Adrenal gland (tissue), 5 donors: Measurements from ENCODE around the gene DNAJC24.

Experiments used
- POLR2A ChIP-seq, 2 donors: fragments of 450-650 bp; IDR thresholded peaks; one replicate each; pipeline ENCODE4 v1.6.1; 2017; ENCODE audit warnings: antibody characterized with exemption in 2 of 2, mild to moderate bottlenecking in 2 of 2, moderate library complexity in 1 of 2
- TF ChIP-seq, protein P1 (sequence below), 6 experiments: fragments of 450-650 bp in 4 of 6; fragments of 200-600 bp in 2 of 6; sonication (generic) in 1 of 6; IDR thresholded peaks; 1 replicate in 5 of 6; 2 replicates in 1 of 6; pipeline versions ENCODE4 v1.5.1 to v1.8.0; 2016 to 2021; ENCODE audit warnings: antibody characterized with exemption in 6 of 6, mild to moderate bottlenecking in 2 of 6, moderate library complexity in 1 of 6
- donor health status: DM: no; HTN: no; CAD: no.

DNA sequence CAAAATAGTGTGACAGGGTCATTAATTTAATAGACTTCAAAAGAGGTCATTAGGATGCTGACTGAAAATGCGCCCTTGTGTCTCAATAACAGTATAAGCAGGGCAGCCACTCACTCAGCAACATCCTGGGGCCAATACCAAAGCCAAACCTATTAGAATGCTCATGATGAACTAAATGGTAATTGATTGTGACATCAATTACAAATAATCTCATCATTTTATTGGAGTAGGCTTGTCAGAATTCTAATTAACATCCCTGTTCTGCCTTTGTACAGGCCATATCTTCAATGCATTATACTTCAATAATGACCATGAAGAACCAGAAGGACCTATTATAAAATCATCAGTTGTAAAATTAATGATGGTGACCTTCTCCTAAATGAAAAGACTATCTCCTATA lies 64.2 kb downstream of the DNAJC24 start:
- no peak for TF ChIP-seq POLR2A (IDR thresholded peaks at IDR 0.05)
- TF ChIP-seq, protein P1, sequence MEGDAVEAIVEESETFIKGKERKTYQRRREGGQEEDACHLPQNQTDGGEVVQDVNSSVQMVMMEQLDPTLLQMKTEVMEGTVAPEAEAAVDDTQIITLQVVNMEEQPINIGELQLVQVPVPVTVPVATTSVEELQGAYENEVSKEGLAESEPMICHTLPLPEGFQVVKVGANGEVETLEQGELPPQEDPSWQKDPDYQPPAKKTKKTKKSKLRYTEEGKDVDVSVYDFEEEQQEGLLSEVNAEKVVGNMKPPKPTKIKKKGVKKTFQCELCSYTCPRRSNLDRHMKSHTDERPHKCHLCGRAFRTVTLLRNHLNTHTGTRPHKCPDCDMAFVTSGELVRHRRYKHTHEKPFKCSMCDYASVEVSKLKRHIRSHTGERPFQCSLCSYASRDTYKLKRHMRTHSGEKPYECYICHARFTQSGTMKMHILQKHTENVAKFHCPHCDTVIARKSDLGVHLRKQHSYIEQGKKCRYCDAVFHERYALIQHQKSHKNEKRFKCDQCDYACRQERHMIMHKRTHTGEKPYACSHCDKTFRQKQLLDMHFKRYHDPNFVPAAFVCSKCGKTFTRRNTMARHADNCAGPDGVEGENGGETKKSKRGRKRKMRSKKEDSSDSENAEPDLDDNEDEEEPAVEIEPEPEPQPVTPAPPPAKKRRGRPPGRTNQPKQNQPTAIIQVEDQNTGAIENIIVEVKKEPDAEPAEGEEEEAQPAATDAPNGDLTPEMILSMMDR (IDR thresholded peaks at IDR 0.05): no peak
